ENCODE data around the gene SLC7A10.
"Not testable (repeated sequence)": the region's sequence is repeated elsewhere in the genome, so short reads cannot be mapped to it uniquely, and the experiment has no call there.

SLC7A10 gene

GRCh38 chr19:33192010-33192409 is 33.6 kb downstream of the SLC7A10 start:
- H3K27me3 ChIP-seq (ENCODE audit: control insufficient read depth in 1 of 2, insufficient read depth in 2 of 2, low read length in 2 of 2): no peaks in the 10 kb centered on the region
- H3K4me3 ChIP-seq (ENCODE audit: low read length in 2 of 2): no peak overlapping the region
- H3K36me3 ChIP-seq (ENCODE audit: control insufficient read depth in 2 of 2, insufficient read depth in 2 of 2, low read length in 2 of 2): peaks cover 0 to 5% of the 10 kb centered on the region in 2 donors
- H3K9me3 ChIP-seq (ENCODE audit: control insufficient read depth in 2 of 2, low read length in 2 of 2): no peaks in the 10 kb centered on the region
- peaks cover 15% of the 10 kb centered on the region for H3K4me1 ChIP-seq (ENCODE audit: control insufficient read depth, insufficient read depth, low read length)
- H3K27ac ChIP-seq (ENCODE audit: low read length): no peak overlapping the region
- no peak overlapping the region for H3K9ac ChIP-seq (ENCODE audit: low read length in 2 of 2)

GRCh38 chr19:33191501-33191900 is 34.1 kb downstream of the SLC7A10 start:
- H3K36me3 ChIP-seq (ENCODE audit: control insufficient read depth in 2 of 2, insufficient read depth in 2 of 2, low read length in 2 of 2): peaks cover 0 to under 1% of the 10 kb centered on the region in 2 donors
- H3K9me3 ChIP-seq (ENCODE audit: control insufficient read depth in 2 of 2, low read length in 2 of 2): no peaks in the 10 kb centered on the region

GRCh38 chr19:33191092-33191491 is 34.6 kb downstream of the SLC7A10 start:
- H3K9me3 ChIP-seq (ENCODE audit: control insufficient read depth in 2 of 2, low read length in 2 of 2): not testable (repeated sequence)

More at GRCh38 chr19:33191501-33191900, 34.1 kb downstream of the SLC7A10 start:
- H3K27ac ChIP-seq (ENCODE audit: low read length): no peak overlapping the region
- peaks cover 15% of the 10 kb centered on the region for H3K4me1 ChIP-seq (ENCODE audit: control insufficient read depth, insufficient read depth, low read length)
- no peak overlapping the region for H3K4me3 ChIP-seq (ENCODE audit: low read length in 2 of 2)
- no peaks in the 10 kb centered on the region for H3K27me3 ChIP-seq (ENCODE audit: control insufficient read depth in 1 of 2, insufficient read depth in 2 of 2, low read length in 2 of 2)
- no peak overlapping the region for H3K9ac ChIP-seq (ENCODE audit: low read length in 2 of 2)

GRCh38 chr19:33189453-33189852 is 36.2 kb downstream of the SLC7A10 start:
- peaks cover 2% of the 10 kb centered on the region for H3K4me1 ChIP-seq (ENCODE audit: control insufficient read depth, insufficient read depth, low read length)
- no peaks in the 10 kb centered on the region for H3K36me3 ChIP-seq (ENCODE audit: control insufficient read depth in 2 of 2, insufficient read depth in 2 of 2, low read length in 2 of 2)
- H3K9me3 ChIP-seq (ENCODE audit: control insufficient read depth in 2 of 2, low read length in 2 of 2): no peaks in the 10 kb centered on the region
- H3K27me3 ChIP-seq (ENCODE audit: control insufficient read depth in 1 of 2, insufficient read depth in 2 of 2, low read length in 2 of 2): no peaks in the 10 kb centered on the region
- H3K4me3 ChIP-seq (ENCODE audit: low read length in 2 of 2): no peak overlapping the region
- H3K27ac ChIP-seq (ENCODE audit: low read length): no peak overlapping the region
- H3K9ac ChIP-seq (ENCODE audit: low read length in 2 of 2): no peak overlapping the region

More at GRCh38 chr19:33191092-33191491, 34.6 kb downstream of the SLC7A10 start:
- H3K27ac ChIP-seq (ENCODE audit: low read length); H3K36me3 ChIP-seq (ENCODE audit: control insufficient read depth in 2 of 2, insufficient read depth in 2 of 2, low read length in 2 of 2); H3K9ac ChIP-seq (ENCODE audit: low read length in 2 of 2); H3K4me3 ChIP-seq (ENCODE audit: low read length in 2 of 2); H3K27me3 ChIP-seq (ENCODE audit: control insufficient read depth in 1 of 2, insufficient read depth in 2 of 2, low read length in 2 of 2): not testable (repeated sequence)
- peaks cover 12% of the 10 kb centered on the region for H3K4me1 ChIP-seq (ENCODE audit: control insufficient read depth, insufficient read depth, low read length)

GRCh38 chr19:33187183-33187540 is 38.5 kb downstream of the SLC7A10 start:
- Histone ChIP-seq H3K9me3 (ENCODE audit: control insufficient read depth in 2 of 2, low read length in 2 of 2) (no peaks in the 10 kb centered on the region), H3K4me3 (ENCODE audit: low read length in 2 of 2) (no peak overlapping the region), H3K4me1 (ENCODE audit: control insufficient read depth, insufficient read depth, low read length) (no peaks in the 10 kb centered on the region), H3K36me3 (ENCODE audit: control insufficient read depth in 2 of 2, insufficient read depth in 2 of 2, low read length in 2 of 2) (no peaks in the 10 kb centered on the region), H3K27me3 (ENCODE audit: control insufficient read depth in 1 of 2, insufficient read depth in 2 of 2, low read length in 2 of 2) (no peaks in the 10 kb centered on the region), H3K27ac (ENCODE audit: low read length) (no peak overlapping the region), H3K9ac (ENCODE audit: low read length in 2 of 2) (no peak overlapping the region)

GRCh38 chr19:33186431-33187182 is 39.0 kb downstream of the SLC7A10 start:
- Histone ChIP-seq H3K9ac (ENCODE audit: low read length in 2 of 2) (no peak overlapping the region), H3K27ac (ENCODE audit: low read length) (no peak overlapping the region), H3K36me3 (ENCODE audit: control insufficient read depth in 2 of 2, insufficient read depth in 2 of 2, low read length in 2 of 2) (no peaks in the 10 kb centered on the region), H3K9me3 (ENCODE audit: control insufficient read depth in 2 of 2, low read length in 2 of 2) (no peaks in the 10 kb centered on the region), H3K27me3 (ENCODE audit: control insufficient read depth in 1 of 2, insufficient read depth in 2 of 2, low read length in 2 of 2) (no peaks in the 10 kb centered on the region), H3K4me1 (ENCODE audit: control insufficient read depth, insufficient read depth, low read length) (no peaks in the 10 kb centered on the region), H3K4me3 (ENCODE audit: low read length in 2 of 2) (no peak overlapping the region)

GRCh38 chr19:33177417-33177979 is 48.2 kb downstream of the SLC7A10 start:
- H3K4me3 ChIP-seq (ENCODE audit: low read length in 2 of 2): peak overlapping the region; percentile 77 to 92
- peak overlapping the region; percentile 73 to 81 for H3K9ac ChIP-seq (ENCODE audit: low read length in 2 of 2)
- no peaks in the 10 kb centered on the region for H3K36me3 ChIP-seq (ENCODE audit: control insufficient read depth in 2 of 2, insufficient read depth in 2 of 2, low read length in 2 of 2)
- H3K9me3 ChIP-seq (ENCODE audit: control insufficient read depth in 2 of 2, low read length in 2 of 2): no peaks in the 10 kb centered on the region
- peak overlapping the region; percentile 93 for H3K27ac ChIP-seq (ENCODE audit: low read length)
- H3K27me3 ChIP-seq (ENCODE audit: control insufficient read depth in 1 of 2, insufficient read depth in 2 of 2, low read length in 2 of 2): no peaks in the 10 kb centered on the region
- peaks cover 28% of the 10 kb centered on the region for H3K4me1 ChIP-seq (ENCODE audit: control insufficient read depth, insufficient read depth, low read length)

GRCh38 chr19:33176670-33177416 is 48.8 kb downstream of the SLC7A10 start:
- Histone ChIP-seq H3K27ac (ENCODE audit: low read length) (peak overlapping the region; percentile 93), H3K9ac (ENCODE audit: low read length in 2 of 2) (peak overlapping the region; percentile 87 to 96), H3K4me1 (ENCODE audit: control insufficient read depth, insufficient read depth, low read length) (peaks cover 28% of the 10 kb centered on the region), H3K4me3 (ENCODE audit: low read length in 2 of 2) (peak overlapping the region; percentile 92 to 96), H3K36me3 (ENCODE audit: control insufficient read depth in 2 of 2, insufficient read depth in 2 of 2, low read length in 2 of 2) (no peaks in the 10 kb centered on the region), H3K27me3 (ENCODE audit: control insufficient read depth in 1 of 2, insufficient read depth in 2 of 2, low read length in 2 of 2) (no peaks in the 10 kb centered on the region), H3K9me3 (ENCODE audit: control insufficient read depth in 2 of 2, low read length in 2 of 2) (no peaks in the 10 kb centered on the region)

GRCh38 chr19:33175886-33176669 is 49.6 kb downstream of the SLC7A10 start:
- Histone ChIP-seq H3K36me3 (ENCODE audit: control insufficient read depth in 2 of 2, insufficient read depth in 2 of 2, low read length in 2 of 2) (no peaks in the 10 kb centered on the region), H3K27me3 (ENCODE audit: control insufficient read depth in 1 of 2, insufficient read depth in 2 of 2, low read length in 2 of 2) (no peaks in the 10 kb centered on the region), H3K4me1 (ENCODE audit: control insufficient read depth, insufficient read depth, low read length) (peaks cover 28% of the 10 kb centered on the region), H3K9ac (ENCODE audit: low read length in 2 of 2) (peak overlapping the region; percentile 87 to 96), H3K9me3 (ENCODE audit: control insufficient read depth in 2 of 2, low read length in 2 of 2) (no peaks in the 10 kb centered on the region), H3K27ac (ENCODE audit: low read length) (peak overlapping the region; percentile 93), H3K4me3 (ENCODE audit: low read length in 2 of 2) (peak overlapping the region; percentile 92 to 96)

- H3K9ac ChIP-seq (ENCODE audit: low read length in 2 of 2): peak overlapping the region in 1 of 2 donors; percentile 96
- H3K27ac ChIP-seq (ENCODE audit: low read length): peak overlapping the region; percentile 93
- peak overlapping the region; percentile 92 to 96 for H3K4me3 ChIP-seq (ENCODE audit: low read length in 2 of 2)
Observed at GRCh38 chr19:33175156-33175782, 50.4 kb downstream of the SLC7A10 start.

More at GRCh38 chr19:33175156-33175782, 50.4 kb downstream of the SLC7A10 start:
- Histone ChIP-seq H3K27me3 (ENCODE audit: control insufficient read depth in 1 of 2, insufficient read depth in 2 of 2, low read length in 2 of 2) (no peaks in the 10 kb centered on the region), H3K36me3 (ENCODE audit: control insufficient read depth in 2 of 2, insufficient read depth in 2 of 2, low read length in 2 of 2) (no peaks in the 10 kb centered on the region), H3K9me3 (ENCODE audit: control insufficient read depth in 2 of 2, low read length in 2 of 2) (no peaks in the 10 kb centered on the region), H3K4me1 (ENCODE audit: control insufficient read depth, insufficient read depth, low read length) (peaks cover 28% of the 10 kb centered on the region)
